ENCODE results near the gene GCNT1.
A peak's percentile ranks its signal among the peaks of the same experiment; 100 is the strongest.
"Not testable (repeated sequence)": the region's sequence is repeated elsewhere in the genome, so short reads cannot be mapped to it uniquely, and the experiment has no call there.

The GCNT1 gene

GRCh38 chr9:76463211-76463610, 4.2 kb downstream of the GCNT1 start:
- peaks cover 14% of the 10 kb centered on the region for H3K4me1 ChIP-seq (ENCODE audit: control insufficient read depth, insufficient read depth, low read length)

GRCh38 chr9:76464706-76465105, 5.7 kb downstream of the GCNT1 start:
- Histone ChIP-seq H3K36me3 (ENCODE audit: control insufficient read depth, insufficient read depth, low read length) (peaks cover 10% of the 10 kb centered on the region), H3K9me3 (ENCODE audit: control insufficient read depth, insufficient read depth, low read length) (no peaks in the 10 kb centered on the region), H3K27ac (ENCODE audit: low read depth, low read length) (no peak overlapping the region), H3K9ac (ENCODE audit: low read depth, low read length) (no peak overlapping the region), H3K4me1 (ENCODE audit: control insufficient read depth, insufficient read depth, low read length) (peaks cover 20% of the 10 kb centered on the region), H3K4me3 (ENCODE audit: low read depth, low read length) (no peak overlapping the region), H3K27me3 (ENCODE audit: control insufficient read depth, insufficient read depth, low read length) (peaks cover 6% of the 10 kb centered on the region)

More at GRCh38 chr9:76463211-76463610, 4.2 kb downstream of the GCNT1 start:
- no peaks in the 10 kb centered on the region for H3K9me3 ChIP-seq (ENCODE audit: control insufficient read depth, insufficient read depth, low read length)
- peaks cover 10% of the 10 kb centered on the region for H3K36me3 ChIP-seq (ENCODE audit: control insufficient read depth, insufficient read depth, low read length)
- peaks cover 11% of the 10 kb centered on the region for H3K27me3 ChIP-seq (ENCODE audit: control insufficient read depth, insufficient read depth, low read length)
- no peak overlapping the region for H3K27ac ChIP-seq (ENCODE audit: low read depth, low read length)
- H3K4me3 ChIP-seq (ENCODE audit: low read depth, low read length): no peak overlapping the region
- no peak overlapping the region for H3K9ac ChIP-seq (ENCODE audit: low read depth, low read length)

GRCh38 chr9:76465442-76466298, 6.7 kb downstream of the GCNT1 start:
- Histone ChIP-seq H3K36me3 (ENCODE audit: control insufficient read depth, insufficient read depth, low read length) (peaks cover 10% of the 10 kb centered on the region), H3K27ac (ENCODE audit: low read depth, low read length) (no peak overlapping the region)

GRCh38 chr9:76466299-76466605, 7.3 kb downstream of the GCNT1 start:
- Histone ChIP-seq H3K9ac (ENCODE audit: low read depth, low read length) (no peak overlapping the region), H3K36me3 (ENCODE audit: control insufficient read depth, insufficient read depth, low read length) (peaks cover 10% of the 10 kb centered on the region), H3K27ac (ENCODE audit: low read depth, low read length) (no peak overlapping the region), H3K4me1 (ENCODE audit: control insufficient read depth, insufficient read depth, low read length) (peaks cover 16% of the 10 kb centered on the region; the same call in 1 of the 2 replicates), H3K9me3 (ENCODE audit: control insufficient read depth, insufficient read depth, low read length) (no peaks in the 10 kb centered on the region), H3K4me3 (ENCODE audit: low read depth, low read length) (no peak overlapping the region), H3K27me3 (ENCODE audit: control insufficient read depth, insufficient read depth, low read length) (no peaks in the 10 kb centered on the region)

More at GRCh38 chr9:76465442-76466298, 6.7 kb downstream of the GCNT1 start:
- Histone ChIP-seq H3K9me3 (ENCODE audit: control insufficient read depth, insufficient read depth, low read length) (no peaks in the 10 kb centered on the region), H3K4me3 (ENCODE audit: low read depth, low read length) (no peak overlapping the region), H3K27me3 (ENCODE audit: control insufficient read depth, insufficient read depth, low read length) (no peaks in the 10 kb centered on the region), H3K9ac (ENCODE audit: low read depth, low read length) (no peak overlapping the region), H3K4me1 (ENCODE audit: control insufficient read depth, insufficient read depth, low read length) (peaks cover 14% of the 10 kb centered on the region)

- H3K4me1 ChIP-seq (ENCODE audit: control insufficient read depth, insufficient read depth, low read length): peaks cover 45% of the 10 kb centered on the region
- H3K9me3 ChIP-seq (ENCODE audit: control insufficient read depth, insufficient read depth, low read length): peaks cover 8% of the 10 kb centered on the region; the same call in 1 of the 2 replicates
- no peak overlapping the region for H3K4me3 ChIP-seq (ENCODE audit: low read depth, low read length)
- no peak overlapping the region for H3K27ac ChIP-seq (ENCODE audit: low read depth, low read length)
- no peaks in the 10 kb centered on the region for H3K27me3 ChIP-seq (ENCODE audit: control insufficient read depth, insufficient read depth, low read length)
- H3K36me3 ChIP-seq (ENCODE audit: control insufficient read depth, insufficient read depth, low read length): peaks cover 7% of the 10 kb centered on the region
- no peak overlapping the region for H3K9ac ChIP-seq (ENCODE audit: low read depth, low read length)
These were observed 15.4 kb downstream of the GCNT1 start for GRCh38 chr9:76474419-76474818.

GRCh38 chr9:76475686-76476085, 16.7 kb downstream of the GCNT1 start:
- H3K4me1 ChIP-seq (ENCODE audit: control insufficient read depth, insufficient read depth, low read length): peaks cover 45% of the 10 kb centered on the region
- peaks cover 7% of the 10 kb centered on the region for H3K36me3 ChIP-seq (ENCODE audit: control insufficient read depth, insufficient read depth, low read length)
- peaks cover 8% of the 10 kb centered on the region; the same call in 1 of the 2 replicates for H3K9me3 ChIP-seq (ENCODE audit: control insufficient read depth, insufficient read depth, low read length)
- no peak overlapping the region for H3K27ac ChIP-seq (ENCODE audit: low read depth, low read length)
- H3K4me3 ChIP-seq (ENCODE audit: low read depth, low read length): no peak overlapping the region
- no peaks in the 10 kb centered on the region for H3K27me3 ChIP-seq (ENCODE audit: control insufficient read depth, insufficient read depth, low read length)
- H3K9ac ChIP-seq (ENCODE audit: low read depth, low read length): no peak overlapping the region

- H3K9ac ChIP-seq (ENCODE audit: low read depth, low read length); H3K4me3 ChIP-seq (ENCODE audit: low read depth, low read length); H3K27ac ChIP-seq (ENCODE audit: low read depth, low read length); H3K36me3 ChIP-seq (ENCODE audit: control insufficient read depth, insufficient read depth, low read length); H3K27me3 ChIP-seq (ENCODE audit: control insufficient read depth, insufficient read depth, low read length): not testable (repeated sequence)
- peaks cover 13% of the 10 kb centered on the region; the same call in 1 of the 2 replicates for H3K9me3 ChIP-seq (ENCODE audit: control insufficient read depth, insufficient read depth, low read length)
- peaks cover 24% of the 10 kb centered on the region for H3K4me1 ChIP-seq (ENCODE audit: control insufficient read depth, insufficient read depth, low read length)
These were observed 18.8 kb downstream of the GCNT1 start for GRCh38 chr9:76477818-76478217.

- Histone ChIP-seq H3K4me3 (ENCODE audit: low read depth, low read length) (no peak overlapping the region), H3K27ac (ENCODE audit: low read depth, low read length) (no peak overlapping the region), H3K4me1 (ENCODE audit: control insufficient read depth, insufficient read depth, low read length) (peaks cover 20% of the 10 kb centered on the region), H3K9ac (ENCODE audit: low read depth, low read length) (no peak overlapping the region), H3K27me3 (ENCODE audit: control insufficient read depth, insufficient read depth, low read length) (no peaks in the 10 kb centered on the region), H3K36me3 (ENCODE audit: control insufficient read depth, insufficient read depth, low read length) (peaks cover 7% of the 10 kb centered on the region), H3K9me3 (ENCODE audit: control insufficient read depth, insufficient read depth, low read length) (peaks cover 13% of the 10 kb centered on the region; the same call in 1 of the 2 replicates)
These were observed 19.2 kb downstream of the GCNT1 start for GRCh38 chr9:76478226-76478625.

GRCh38 chr9:76479337-76479736, 20.4 kb downstream of the GCNT1 start:
- not testable (repeated sequence) for H3K9ac ChIP-seq (ENCODE audit: low read depth, low read length); H3K36me3 ChIP-seq (ENCODE audit: control insufficient read depth, insufficient read depth, low read length); H3K27me3 ChIP-seq (ENCODE audit: control insufficient read depth, insufficient read depth, low read length); H3K27ac ChIP-seq (ENCODE audit: low read depth, low read length); H3K4me3 ChIP-seq (ENCODE audit: low read depth, low read length)
- Histone ChIP-seq H3K9me3 (ENCODE audit: control insufficient read depth, insufficient read depth, low read length) (peaks cover 13% of the 10 kb centered on the region; the same call in 1 of the 2 replicates), H3K4me1 (ENCODE audit: control insufficient read depth, insufficient read depth, low read length) (peaks cover 13% of the 10 kb centered on the region)

- Histone ChIP-seq H3K9ac (ENCODE audit: low read depth, low read length) (no peak overlapping the region), H3K27me3 (ENCODE audit: control insufficient read depth, insufficient read depth, low read length) (no peaks in the 10 kb centered on the region), H3K27ac (ENCODE audit: low read depth, low read length) (no peak overlapping the region), H3K9me3 (ENCODE audit: control insufficient read depth, insufficient read depth, low read length) (peaks cover 5% of the 10 kb centered on the region; the same call in 1 of the 2 replicates), H3K4me3 (ENCODE audit: low read depth, low read length) (no peak overlapping the region), H3K4me1 (ENCODE audit: control insufficient read depth, insufficient read depth, low read length) (peaks cover 4% of the 10 kb centered on the region; the same call in 1 of the 2 replicates), H3K36me3 (ENCODE audit: control insufficient read depth, insufficient read depth, low read length) (0 out of 2 replicates have a peak, but pooled peaks cover 4% of the 10 kb centered on the region)
These were observed 27.2 kb downstream of the GCNT1 start for GRCh38 chr9:76486151-76486550.

- Histone ChIP-seq H3K36me3 (ENCODE audit: control insufficient read depth, insufficient read depth, low read length) (0 out of 2 replicates have a peak, but pooled peaks cover 4% of the 10 kb centered on the region), H3K27ac (ENCODE audit: low read depth, low read length) (peak overlapping the region; percentile 12), H3K4me1 (ENCODE audit: control insufficient read depth, insufficient read depth, low read length) (peaks cover 18% of the 10 kb centered on the region; the same call in 1 of the 2 replicates), H3K9ac (ENCODE audit: low read depth, low read length) (no peak overlapping the region), H3K27me3 (ENCODE audit: control insufficient read depth, insufficient read depth, low read length) (no peaks in the 10 kb centered on the region), H3K4me3 (ENCODE audit: low read depth, low read length) (no peak overlapping the region), H3K9me3 (ENCODE audit: control insufficient read depth, insufficient read depth, low read length) (no peaks in the 10 kb centered on the region)
These were observed 31.4 kb downstream of the GCNT1 start for GRCh38 chr9:76490249-76490990.
